ENCODE results near the gene FHOD3. TPM values are rescaled to one million over a fixed set of nuclear protein-coding genes. Genes with fewer than 3 reads are reported as not detected.

FHOD3 gene
- polyA plus RNA-seq, 1 experiment, result 41.1 TPM

- Histone ChIP-seq H3K4me3 (ENCODE audit: low read depth, low read length) (no peak overlapping the region), H3K27me3 (ENCODE audit: control insufficient read depth, insufficient read depth, low read length) (no peaks in the 10 kb centered on the region), H3K27ac (ENCODE audit: low read depth, low read length) (peak overlapping the region; percentile 54), H3K9me3 (ENCODE audit: control insufficient read depth, insufficient read depth, low read length) (no peaks in the 10 kb centered on the region; the same call in 1 of the 2 replicates)
- TF ChIP-seq CTCF (IDR thresholded peaks at IDR 0.05; ENCODE audit: low read depth, low read length), result no peak
- peak; percentile 43 for DNase-seq (ENCODE audit: low read depth, low spot score)
- ChIA-PET CTCF (no interaction called here), POLR2A (interaction anchor here (1.3 kb wide), 1 partner anchor 10 kb away, joined by 3 read pairs; no protein-coding TSS in a partner anchor)
These were observed 331.1 kb downstream of the FHOD3 start for GRCh38 chr18:36628435-36629137.

- Histone ChIP-seq H3K27ac (ENCODE audit: low read depth, low read length) (peak overlapping the region; percentile 54), H3K27me3 (ENCODE audit: control insufficient read depth, insufficient read depth, low read length) (no peaks in the 10 kb centered on the region), H3K4me3 (ENCODE audit: low read depth, low read length) (no peak overlapping the region), H3K9me3 (ENCODE audit: control insufficient read depth, insufficient read depth, low read length) (no peaks in the 10 kb centered on the region; the same call in 1 of the 2 replicates)
- POLR2A ChIA-PET, result interaction anchor here (1.3 kb wide), 1 partner anchor 9 kb away, joined by 3 read pairs; no protein-coding TSS in a partner anchor
- no peak for DNase-seq (ENCODE audit: low read depth, low spot score)
- CTCF ChIA-PET, result no interaction called here
- no peak for TF ChIP-seq CTCF (IDR thresholded peaks at IDR 0.05; ENCODE audit: low read depth, low read length)
These were observed 331.6 kb downstream of the FHOD3 start for GRCh38 chr18:36629138-36629530.

DNA sequence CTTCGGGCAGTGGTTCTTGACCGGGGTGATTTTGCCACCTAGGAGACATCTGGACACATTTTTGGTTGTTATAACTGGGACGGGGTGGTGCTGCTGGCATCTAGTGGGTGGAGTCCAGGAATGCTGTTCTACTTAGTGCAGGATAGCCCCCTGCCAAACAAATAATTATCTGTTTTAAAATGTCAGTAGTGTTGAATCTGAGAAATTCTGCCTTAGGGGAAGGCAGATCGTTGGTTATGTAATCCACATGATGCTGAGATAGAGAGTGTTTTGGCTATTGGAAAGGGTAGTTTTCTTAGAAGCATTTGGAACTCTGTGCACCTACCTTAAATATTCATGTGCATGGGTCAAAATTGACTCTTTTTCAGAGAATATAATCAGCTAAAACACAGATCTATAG lies 332.3 kb downstream of the FHOD3 start:
- H3K4me3 ChIP-seq (ENCODE audit: low read depth, low read length), result no peak overlapping the region
- ChIA-PET POLR2A (no interaction called here), CTCF (no interaction called here)
- no peaks in the 10 kb centered on the region; the same call in 1 of the 2 replicates for H3K9me3 ChIP-seq (ENCODE audit: control insufficient read depth, insufficient read depth, low read length)
- H3K27me3 ChIP-seq (ENCODE audit: control insufficient read depth, insufficient read depth, low read length), result no peaks in the 10 kb centered on the region
- DNase-seq (ENCODE audit: low read depth, low spot score), result no peak
- TF ChIP-seq CTCF (IDR thresholded peaks at IDR 0.05; ENCODE audit: low read depth, low read length), result no peak
- no peak overlapping the region for H3K27ac ChIP-seq (ENCODE audit: low read depth, low read length)

DNA sequence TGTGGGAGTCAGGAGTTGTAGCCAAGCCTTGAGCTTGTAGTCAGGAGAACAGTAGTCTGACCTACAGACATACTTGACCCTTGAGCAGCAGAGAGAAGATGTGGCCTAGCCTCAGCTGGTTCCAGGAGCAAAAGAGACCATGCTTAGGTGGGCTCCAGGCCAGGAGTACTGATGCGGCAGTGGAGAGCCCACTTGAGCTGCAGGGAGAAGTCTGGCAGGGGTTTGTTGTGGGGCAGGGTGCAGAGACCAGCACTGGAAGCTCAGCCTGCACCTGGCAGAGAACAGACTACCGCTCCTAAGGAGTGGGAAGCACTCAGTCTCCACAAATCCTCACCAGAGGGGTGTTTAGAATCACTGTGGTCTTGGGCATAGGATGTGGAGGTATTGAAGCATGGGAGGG lies 333.4 kb downstream of the FHOD3 start:
- CTCF ChIA-PET, result no interaction called here
- no peak for TF ChIP-seq CTCF (IDR thresholded peaks at IDR 0.05; ENCODE audit: low read depth, low read length)
- Histone ChIP-seq H3K9me3 (ENCODE audit: control insufficient read depth, insufficient read depth, low read length) (no peaks in the 10 kb centered on the region), H3K27ac (ENCODE audit: low read depth, low read length) (no peak overlapping the region), H3K4me3 (ENCODE audit: low read depth, low read length) (no peak overlapping the region), H3K27me3 (ENCODE audit: control insufficient read depth, insufficient read depth, low read length) (no peaks in the 10 kb centered on the region)
- no peak for DNase-seq (ENCODE audit: low read depth, low spot score)
- POLR2A ChIA-PET, result no interaction called here

DNA sequence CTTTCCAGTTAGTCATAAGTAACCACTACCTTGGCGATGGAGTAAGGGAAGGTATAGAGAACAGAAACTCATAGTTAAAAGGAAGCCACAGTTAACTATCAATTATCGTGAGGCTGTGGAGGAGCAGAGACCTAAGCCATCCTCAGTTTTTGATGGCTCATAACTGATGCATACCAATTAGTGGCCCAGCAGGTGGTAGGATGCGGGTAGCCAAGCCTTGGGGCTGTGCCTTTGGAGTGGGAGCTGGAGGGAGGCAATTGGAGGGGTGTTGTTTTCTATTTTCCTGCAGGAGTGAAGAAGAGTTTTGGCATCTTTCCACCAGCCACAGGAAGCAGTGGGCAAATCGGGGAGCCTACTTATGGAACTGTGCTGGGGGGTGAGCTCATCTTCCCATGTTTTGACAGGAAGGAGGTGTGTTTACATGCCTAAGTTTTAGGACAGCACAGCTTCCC lies 336.5 kb downstream of the FHOD3 start:
- H3K27ac ChIP-seq (ENCODE audit: low read depth, low read length), result no peak overlapping the region
- DNase-seq (ENCODE audit: low read depth, low spot score), result no peak
- CTCF ChIA-PET, result interaction anchor here (0.6 to 1.0 kb wide), 2 partner anchors 38 to 197 kb away, joined by 3 read pairs; no protein-coding TSS in a partner anchor

More for the DNA sequence above, 336.5 kb downstream of the FHOD3 start:
- POLR2A ChIA-PET, result no interaction called here
- no peaks in the 10 kb centered on the region for H3K27me3 ChIP-seq (ENCODE audit: control insufficient read depth, insufficient read depth, low read length)
- H3K4me3 ChIP-seq (ENCODE audit: low read depth, low read length), result no peak overlapping the region
- TF ChIP-seq CTCF (IDR thresholded peaks at IDR 0.05; ENCODE audit: low read depth, low read length), result no peak
- no peaks in the 10 kb centered on the region for H3K9me3 ChIP-seq (ENCODE audit: control insufficient read depth, insufficient read depth, low read length)

All from AG04450 (cell line).